Endothelial cell (in vitro differentiated cells): ENCODE data around the gene LTA. TPM values are rescaled to one million over a fixed set of nuclear protein-coding genes. Genes with fewer than 3 reads are reported as not detected.

Source experiments
- DNase-seq: peaks from one replicate; pipeline ENCODE4 v3.0.0; 2021; ENCODE audit warnings: low spot score
- H3K27ac Mint-ChIP-seq: one replicate; pipeline ENCODE4 v1.8.0; 2021; ENCODE audit warnings: mixed read lengths, inconsistent platforms; ENCODE audit not compliant: unreplicated experiment
- H3K27me3 Mint-ChIP-seq: one replicate; pipeline ENCODE4 v1.8.0; 2021; ENCODE audit warnings: mild to moderate bottlenecking, moderate library complexity, mixed read lengths, inconsistent platforms; ENCODE audit not compliant: unreplicated experiment
- H3K36me3 Mint-ChIP-seq: one replicate; pipeline ENCODE4 v1.8.0; 2021; ENCODE audit warnings: mild to moderate bottlenecking, low read depth, mixed read lengths, inconsistent platforms; ENCODE audit not compliant: unreplicated experiment
- H3K4me1 Mint-ChIP-seq: one replicate; pipeline ENCODE4 v1.8.0; 2021; ENCODE audit warnings: mild to moderate bottlenecking, mixed read lengths, inconsistent platforms; ENCODE audit not compliant: unreplicated experiment
- H3K4me3 Mint-ChIP-seq: one replicate; pipeline ENCODE4 v1.8.0; 2021; ENCODE audit warnings: mild to moderate bottlenecking, mixed read lengths, inconsistent platforms; ENCODE audit not compliant: unreplicated experiment
- H3K9me3 Mint-ChIP-seq: one replicate; pipeline ENCODE4 v1.8.0; 2021; ENCODE audit warnings: mixed read lengths, inconsistent platforms; ENCODE audit not compliant: unreplicated experiment
- total RNA-seq: library from RNA; stranded (reverse); fragmentation: NEBNext Ultra II Directional; extraction: Animal tissue kit (Norgen Biotek cat#: 25700); gene quantifications from one replicate; pipeline ENCODE4 v1.2.1, GENCODE V29; 2021; ENCODE audit not compliant: unreplicated experiment
- TF ChIP-seq, protein P1 (sequence below): fragments of 200-600 bp; sonication (generic); IDR thresholded peaks from one replicate; pipeline ENCODE4 v1.5.0; 2021; ENCODE audit warnings: antibody characterized with exemption; ENCODE audit not compliant: unreplicated experiment

LTA gene
- total RNA-seq, 1 donor from 2014 or later, result not detected

DNA sequence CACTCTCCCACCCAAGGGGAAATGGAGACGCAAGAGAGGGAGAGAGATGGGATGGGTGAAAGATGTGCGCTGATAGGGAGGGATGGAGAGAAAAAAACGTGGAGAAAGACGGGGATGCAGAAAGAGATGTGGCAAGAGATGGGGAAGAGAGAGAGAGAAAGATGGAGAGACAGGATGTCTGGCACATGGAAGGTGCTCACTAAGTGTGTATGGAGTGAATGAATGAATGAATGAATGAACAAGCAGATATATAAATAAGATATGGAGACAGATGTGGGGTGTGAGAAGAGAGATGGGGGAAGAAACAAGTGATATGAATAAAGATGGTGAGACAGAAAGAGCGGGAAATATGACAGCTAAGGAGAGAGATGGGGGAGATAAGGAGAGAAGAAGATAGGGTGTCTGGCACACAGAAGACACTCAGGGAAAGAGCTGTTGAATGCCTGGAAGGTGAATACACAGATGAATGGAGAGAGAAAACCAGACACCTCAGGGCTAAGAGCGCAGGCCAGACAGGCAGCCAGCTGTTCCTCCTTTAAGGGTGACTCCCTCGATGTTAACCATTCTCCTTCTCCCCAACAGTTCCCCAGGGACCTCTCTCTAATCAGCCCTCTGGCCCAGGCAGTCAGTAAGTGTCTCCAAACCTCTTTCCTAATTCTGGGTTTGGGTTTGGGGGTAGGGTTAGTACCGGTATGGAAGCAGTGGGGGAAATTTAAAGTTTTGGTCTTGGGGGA, 4.0 kb downstream of the LTA start:
- Mint-ChIP-seq H3K27me3 (peaks cover 11% of the 10 kb centered on the region), H3K9me3 (no peaks in the 10 kb centered on the region), H3K27ac (no peak overlapping the region), H3K36me3 (no peaks in the 10 kb centered on the region), H3K4me3 (no peak overlapping the region), H3K4me1 (peaks cover 18% of the 10 kb centered on the region)
- TF ChIP-seq, protein P1, sequence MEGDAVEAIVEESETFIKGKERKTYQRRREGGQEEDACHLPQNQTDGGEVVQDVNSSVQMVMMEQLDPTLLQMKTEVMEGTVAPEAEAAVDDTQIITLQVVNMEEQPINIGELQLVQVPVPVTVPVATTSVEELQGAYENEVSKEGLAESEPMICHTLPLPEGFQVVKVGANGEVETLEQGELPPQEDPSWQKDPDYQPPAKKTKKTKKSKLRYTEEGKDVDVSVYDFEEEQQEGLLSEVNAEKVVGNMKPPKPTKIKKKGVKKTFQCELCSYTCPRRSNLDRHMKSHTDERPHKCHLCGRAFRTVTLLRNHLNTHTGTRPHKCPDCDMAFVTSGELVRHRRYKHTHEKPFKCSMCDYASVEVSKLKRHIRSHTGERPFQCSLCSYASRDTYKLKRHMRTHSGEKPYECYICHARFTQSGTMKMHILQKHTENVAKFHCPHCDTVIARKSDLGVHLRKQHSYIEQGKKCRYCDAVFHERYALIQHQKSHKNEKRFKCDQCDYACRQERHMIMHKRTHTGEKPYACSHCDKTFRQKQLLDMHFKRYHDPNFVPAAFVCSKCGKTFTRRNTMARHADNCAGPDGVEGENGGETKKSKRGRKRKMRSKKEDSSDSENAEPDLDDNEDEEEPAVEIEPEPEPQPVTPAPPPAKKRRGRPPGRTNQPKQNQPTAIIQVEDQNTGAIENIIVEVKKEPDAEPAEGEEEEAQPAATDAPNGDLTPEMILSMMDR, result no peak
- DNase-seq, result no peak

DNA sequence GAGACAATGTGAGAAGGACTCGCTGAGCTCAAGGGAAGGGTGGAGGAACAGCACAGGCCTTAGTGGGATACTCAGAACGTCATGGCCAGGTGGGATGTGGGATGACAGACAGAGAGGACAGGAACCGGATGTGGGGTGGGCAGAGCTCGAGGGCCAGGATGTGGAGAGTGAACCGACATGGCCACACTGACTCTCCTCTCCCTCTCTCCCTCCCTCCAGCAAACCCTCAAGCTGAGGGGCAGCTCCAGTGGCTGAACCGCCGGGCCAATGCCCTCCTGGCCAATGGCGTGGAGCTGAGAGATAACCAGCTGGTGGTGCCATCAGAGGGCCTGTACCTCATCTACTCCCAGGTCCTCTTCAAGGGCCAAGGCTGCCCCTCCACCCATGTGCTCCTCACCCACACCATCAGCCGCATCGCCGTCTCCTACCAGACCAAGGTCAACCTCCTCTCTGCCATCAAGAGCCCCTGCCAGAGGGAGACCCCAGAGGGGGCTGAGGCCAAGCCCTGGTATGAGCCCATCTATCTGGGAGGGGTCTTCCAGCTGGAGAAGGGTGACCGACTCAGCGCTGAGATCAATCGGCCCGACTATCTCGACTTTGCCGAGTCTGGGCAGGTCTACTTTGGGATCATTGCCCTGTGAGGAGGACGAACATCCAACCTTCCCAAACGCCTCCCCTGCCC, 4.9 kb downstream of the LTA start:
- H3K4me3 Mint-ChIP-seq, result no peak overlapping the region
- no peaks in the 10 kb centered on the region for H3K9me3 Mint-ChIP-seq
- no peak overlapping the region for H3K27ac Mint-ChIP-seq
- H3K27me3 Mint-ChIP-seq, result peaks cover 11% of the 10 kb centered on the region
- TF ChIP-seq, protein P1, result no peak
- peaks cover 20% of the 10 kb centered on the region for H3K4me1 Mint-ChIP-seq
- DNase-seq, result no peak
- H3K36me3 Mint-ChIP-seq, result no peaks in the 10 kb centered on the region

DNA sequence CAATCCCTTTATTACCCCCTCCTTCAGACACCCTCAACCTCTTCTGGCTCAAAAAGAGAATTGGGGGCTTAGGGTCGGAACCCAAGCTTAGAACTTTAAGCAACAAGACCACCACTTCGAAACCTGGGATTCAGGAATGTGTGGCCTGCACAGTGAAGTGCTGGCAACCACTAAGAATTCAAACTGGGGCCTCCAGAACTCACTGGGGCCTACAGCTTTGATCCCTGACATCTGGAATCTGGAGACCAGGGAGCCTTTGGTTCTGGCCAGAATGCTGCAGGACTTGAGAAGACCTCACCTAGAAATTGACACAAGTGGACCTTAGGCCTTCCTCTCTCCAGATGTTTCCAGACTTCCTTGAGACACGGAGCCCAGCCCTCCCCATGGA, 5.5 kb downstream of the LTA start:
- H3K4me3 Mint-ChIP-seq, result no peak overlapping the region
- TF ChIP-seq, protein P1, result no peak
- no peak for DNase-seq

DNA sequence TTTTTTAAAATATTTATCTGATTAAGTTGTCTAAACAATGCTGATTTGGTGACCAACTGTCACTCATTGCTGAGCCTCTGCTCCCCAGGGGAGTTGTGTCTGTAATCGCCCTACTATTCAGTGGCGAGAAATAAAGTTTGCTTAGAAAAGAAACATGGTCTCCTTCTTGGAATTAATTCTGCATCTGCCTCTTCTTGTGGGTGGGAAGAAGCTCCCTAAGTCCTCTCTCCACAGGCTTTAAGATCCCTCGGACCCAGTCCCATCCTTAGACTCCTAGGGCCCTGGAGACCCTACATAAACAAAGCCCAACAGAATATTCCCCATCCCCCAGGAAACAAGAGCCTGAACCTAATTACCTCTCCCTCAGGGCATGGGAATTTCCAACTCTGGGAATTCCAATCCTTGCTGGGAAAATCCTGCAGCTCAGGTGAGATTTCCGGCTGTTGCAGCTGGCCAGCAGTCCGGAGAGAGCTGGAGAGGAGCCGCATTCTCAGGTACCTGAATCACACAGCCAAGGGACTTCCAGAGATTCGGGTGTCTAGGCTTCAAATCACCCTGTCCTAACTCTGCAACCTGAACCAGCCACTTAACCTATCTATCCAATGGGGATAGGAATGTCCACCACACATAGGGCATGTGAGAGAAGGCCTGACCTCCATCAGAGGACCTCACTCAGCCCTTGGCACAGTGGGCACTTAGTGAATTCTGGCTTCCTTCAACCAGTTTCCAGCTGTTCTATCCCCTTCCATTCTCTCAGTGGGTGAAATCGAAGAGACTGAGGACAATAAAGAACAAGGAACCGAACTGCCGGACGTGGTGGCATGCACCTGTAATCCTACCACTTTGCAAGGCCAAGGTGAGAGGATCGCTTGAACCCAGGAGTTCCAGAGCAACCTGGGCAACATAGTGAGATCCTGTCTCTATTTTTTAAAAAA, 6.4 kb downstream of the LTA start:
- H3K27me3 Mint-ChIP-seq, result peaks cover 11% of the 10 kb centered on the region
- H3K4me1 Mint-ChIP-seq, result peaks cover 20% of the 10 kb centered on the region
- H3K36me3 Mint-ChIP-seq, result no peaks in the 10 kb centered on the region
- TF ChIP-seq, protein P1, result no peak
- H3K9me3 Mint-ChIP-seq, result no peaks in the 10 kb centered on the region
- no peak overlapping the region for H3K4me3 Mint-ChIP-seq
- DNase-seq, result no peak
- H3K27ac Mint-ChIP-seq, result no peak overlapping the region

More for the DNA sequence above, 5.5 kb downstream of the LTA start:
- Mint-ChIP-seq H3K9me3 (no peaks in the 10 kb centered on the region), H3K36me3 (no peaks in the 10 kb centered on the region), H3K27me3 (peaks cover 10% of the 10 kb centered on the region), H3K27ac (no peak overlapping the region), H3K4me1 (peaks cover 20% of the 10 kb centered on the region)
